GM18873 (cell line): ENCODE measurements around the gene MET.

Source experiments
- ATAC-seq: cut with Tn5 transposase; IDR thresholded peaks from one replicate; pipeline ENCODE4 v1.9.1; 2021; ENCODE audit warnings: mild to moderate bottlenecking, moderate library complexity, moderate number of reproducible peaks; ENCODE audit not compliant: unreplicated experiment, low FRiP score

The MET gene

GRCh38 chr7:116696707-116697106 lies 24.7 kb downstream of the MET start:
- no peak for ATAC-seq

- no peak for ATAC-seq
Measured at GRCh38 chr7:116697152-116697551, 25.2 kb downstream of the MET start.

- ATAC-seq, result no peak
Measured at GRCh38 chr7:116697761-116698160, 25.8 kb downstream of the MET start.

- ATAC-seq, result no peak
Measured at GRCh38 chr7:116698396-116698795, 26.4 kb downstream of the MET start.

- ATAC-seq, result no peak
Measured at GRCh38 chr7:116698930-116699721, 27.1 kb downstream of the MET start.

GRCh38 chr7:116699722-116700120 lies 27.7 kb downstream of the MET start:
- ATAC-seq, result no peak

GRCh38 chr7:116702046-116702785 lies 30.2 kb downstream of the MET start:
- ATAC-seq, result no peak

- no peak for ATAC-seq
Measured at GRCh38 chr7:116704650-116705228, 32.7 kb downstream of the MET start.

GRCh38 chr7:116705419-116705818 lies 33.4 kb downstream of the MET start:
- ATAC-seq, result no peak

GRCh38 chr7:116706668-116707126 lies 34.7 kb downstream of the MET start:
- no peak for ATAC-seq

- ATAC-seq, result no peak
Measured at GRCh38 chr7:116707289-116707688, 35.3 kb downstream of the MET start.

- no peak for ATAC-seq
Measured at GRCh38 chr7:116708248-116708647, 36.3 kb downstream of the MET start.

GRCh38 chr7:116708861-116709260 lies 36.9 kb downstream of the MET start:
- no peak for ATAC-seq

GRCh38 chr7:116709336-116709735 lies 37.3 kb downstream of the MET start:
- ATAC-seq, result no peak

GRCh38 chr7:116710764-116711452 lies 38.9 kb downstream of the MET start:
- ATAC-seq, result no peak

GRCh38 chr7:116711790-116712189 lies 39.8 kb downstream of the MET start:
- ATAC-seq, result no peak

- no peak for ATAC-seq
Measured at GRCh38 chr7:116713500-116713899, 41.5 kb downstream of the MET start.

- ATAC-seq, result no peak
Measured at GRCh38 chr7:116713918-116714317, 41.9 kb downstream of the MET start.

- no peak for ATAC-seq
Measured at GRCh38 chr7:116715077-116715476, 43.1 kb downstream of the MET start.

GRCh38 chr7:116717137-116717536 lies 45.1 kb downstream of the MET start:
- ATAC-seq, result no peak
